GM12892 (cell line): ENCODE data around the gene GPC5.

Experiments
- POLR2A ChIP-seq: IDR thresholded peaks from 2 replicates; pipeline ENCODE4 v1.6.1; 2011; ENCODE audit warnings: low read depth, low read length, control low read depth
- POLR2AphosphoS5 ChIP-seq: IDR thresholded peaks from 2 replicates; pipeline ENCODE4 v1.6.1; 2011; ENCODE audit warnings: low read depth, low read length, control low read depth

DNA sequence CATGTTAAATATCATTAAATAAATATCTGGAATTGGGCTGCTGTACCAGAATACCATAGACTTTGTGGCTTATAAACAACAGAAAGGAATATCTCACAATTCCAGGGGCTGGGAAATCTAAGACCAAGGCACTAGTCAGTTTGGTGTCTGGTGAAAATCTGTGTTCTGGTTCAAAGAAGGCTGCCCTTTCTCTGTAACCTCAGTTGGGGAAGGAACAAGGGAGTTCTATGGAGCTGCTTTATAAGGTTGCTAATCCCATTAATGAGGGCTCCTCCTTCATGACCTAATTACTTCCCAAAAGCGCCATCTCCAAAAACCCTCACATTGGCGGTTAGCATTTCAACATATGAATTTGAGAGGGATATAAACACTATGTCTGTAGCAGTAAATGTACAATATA, 480.9 kb downstream of the GPC5 start:
- TF ChIP-seq POLR2AphosphoS5 (no peak), POLR2A (no peak)
